MM.1S (cell line): ENCODE results near the gene CDCA8.
"Not testable (repeated sequence)": the region's sequence is repeated elsewhere in the genome, so short reads cannot be mapped to it uniquely, and the experiment has no call there.

Source experiments
- DNase-seq: peaks from one replicate; pipeline ENCODE4 v3.0.0-alpha.2; 2015
- H2AFZ ChIP-seq: fragments of 300-600 bp; sonication (generic); 2 replicates; pipeline ENCODE4 v1.6.0; 2016; ENCODE audit warnings: antibody characterized with exemption, low read length
- H3F3A ChIP-seq: fragments of 300-600 bp; sonication (generic); 2 replicates; pipeline ENCODE4 v1.6.1; 2016; ENCODE audit warnings: mild to moderate bottlenecking, antibody characterized with exemption, low read length, moderate library complexity, mixed read lengths; ENCODE audit not compliant: insufficient read depth
- H3K27ac ChIP-seq: fragments of 300-600 bp; sonication (generic); 2 replicates; pipeline ENCODE4 v1.5.1; 2016; ENCODE audit warnings: mild to moderate bottlenecking, low read length
- H3K27me3 ChIP-seq: fragments of 300-600 bp; sonication (generic); replicated peaks from 2 replicates; pipeline ENCODE4 v1.6.0; 2016; ENCODE audit warnings: low read length; ENCODE audit not compliant: insufficient read depth
- H3K36me3 ChIP-seq: fragments of 300-600 bp; sonication (generic); replicated peaks from 2 replicates; pipeline ENCODE4 v1.6.1; 2016; ENCODE audit warnings: mild to moderate bottlenecking, low read length, mixed read lengths; ENCODE audit not compliant: insufficient read depth
- H3K4me1 ChIP-seq: fragments of 300-600 bp; sonication (generic); 2 replicates; pipeline ENCODE4 v1.6.1; 2016; ENCODE audit warnings: low read length, mixed read lengths
- H3K4me2 ChIP-seq: fragments of 300-600 bp; sonication (generic); 2 replicates; pipeline ENCODE4 v1.6.0; 2016; ENCODE audit warnings: low read depth, low read length
- H3K4me3 ChIP-seq: fragments of 300-600 bp; sonication (generic); 2 replicates; pipeline ENCODE4 v1.5.1; 2016; ENCODE audit warnings: low read length, mixed read lengths
- H3K79me2 ChIP-seq: fragments of 300-600 bp; sonication (generic); 2 replicates; pipeline ENCODE4 v1.6.1; 2016; ENCODE audit warnings: mixed run types, low read length, mixed read lengths
- H3K9ac ChIP-seq: fragments of 300-600 bp; sonication (generic); 2 replicates; pipeline ENCODE4 v1.6.1; 2016; ENCODE audit warnings: low read length, mixed read lengths
- H3K9me2 ChIP-seq: fragments of 300-600 bp; sonication (generic); replicated peaks from 2 replicates; pipeline ENCODE4 v1.6.1; 2016; ENCODE audit warnings: mild to moderate bottlenecking, low read length, mixed read lengths; ENCODE audit not compliant: insufficient read depth
- H3K9me3 ChIP-seq: fragments of 300-600 bp; sonication (generic); replicated peaks from 2 replicates; pipeline ENCODE4 v1.6.1; 2016; ENCODE audit warnings: mild to moderate bottlenecking, low read length, mixed read lengths; ENCODE audit not compliant: insufficient read depth
- H4K20me1 ChIP-seq: fragments of 300-600 bp; sonication (generic); 2 replicates; pipeline ENCODE4 v1.6.1; 2016; ENCODE audit warnings: mild to moderate bottlenecking, low read length, moderate library complexity, mixed read lengths; ENCODE audit not compliant: insufficient read depth
- CTCF ChIP-seq: fragments of 300-600 bp; sonication (generic); IDR thresholded peaks from 2 replicates; pipeline ENCODE4 v1.5.1; 2016; ENCODE audit warnings: antibody characterized with exemption, low read length, mixed read lengths
- EZH2 ChIP-seq: fragments of 300-600 bp; sonication (generic); optimal IDR thresholded peaks from 2 replicates; pipeline ENCODE3; 2017; ENCODE audit warnings: low read depth, mild to moderate bottlenecking, antibody characterized with exemption, low read length, mixed read lengths
- EZH2phosphoT487 ChIP-seq: fragments of 300-600 bp; sonication (generic); IDR thresholded peaks from 2 replicates; pipeline ENCODE4 v1.6.1; 2018; ENCODE audit warnings: antibody characterized with exemption, low read length

CDCA8 gene

GRCh38 chr1:37734629-37735591 is 42.6 kb downstream of the CDCA8 start:
- Histone ChIP-seq H3K9me3 (no peaks in the 10 kb centered on the region), H3K9ac (no peak overlapping the region), H3K4me2 (no peak overlapping the region), H3K27ac (no peak overlapping the region), H3K4me1 (peaks cover 11% of the 10 kb centered on the region; the same call in 1 of the 2 replicates), H3K4me3 (no peak overlapping the region), H3K79me2 (no peaks in the 10 kb centered on the region), H4K20me1 (no peaks in the 10 kb centered on the region), H3K36me3 (no peaks in the 10 kb centered on the region), H2AFZ (no peak overlapping the region), H3K9me2 (no peaks in the 10 kb centered on the region), H3F3A (peaks cover 16% of the 10 kb centered on the region), H3K27me3 (no peaks in the 10 kb centered on the region)
- no peak for TF ChIP-seq EZH2
- TF ChIP-seq EZH2phosphoT487: no peak
- TF ChIP-seq CTCF: no peak
- no peak for DNase-seq

GRCh38 chr1:37737975-37738374 is 45.7 kb downstream of the CDCA8 start:
- not testable (repeated sequence) for H3K9me2 ChIP-seq, H3K27me3 ChIP-seq

GRCh38 chr1:37738619-37739018 is 46.3 kb downstream of the CDCA8 start:
- H3K4me3 ChIP-seq, H3K4me2 ChIP-seq, H3K27me3 ChIP-seq, H2AFZ ChIP-seq, H3K36me3 ChIP-seq, H3K9me3 ChIP-seq, H3K9ac ChIP-seq, H3K9me2 ChIP-seq, DNase-seq, H4K20me1 ChIP-seq, H3K79me2 ChIP-seq: not testable (repeated sequence)
- Histone ChIP-seq H3F3A (peaks cover 18% of the 10 kb centered on the region), H3K27ac (peak overlapping the region; percentile 81; the same call in 1 of the 2 replicates), H3K4me1 (peaks cover 11% of the 10 kb centered on the region; the same call in 1 of the 2 replicates)

More at GRCh38 chr1:37737975-37738374, 45.7 kb downstream of the CDCA8 start:
- not testable (repeated sequence) for H2AFZ ChIP-seq, H3K9ac ChIP-seq, H3K79me2 ChIP-seq, H3K36me3 ChIP-seq, H3K9me3 ChIP-seq, DNase-seq, H3K4me2 ChIP-seq, H3K27ac ChIP-seq, H4K20me1 ChIP-seq, H3K4me3 ChIP-seq
- Histone ChIP-seq H3K4me1 (peaks cover 11% of the 10 kb centered on the region; the same call in 1 of the 2 replicates), H3F3A (peaks cover 18% of the 10 kb centered on the region)

GRCh38 chr1:37739222-37739621 is 46.9 kb downstream of the CDCA8 start:
- Histone ChIP-seq H3K27ac (peak overlapping the region; percentile 81; the same call in 1 of the 2 replicates), H3K4me3 (no peak overlapping the region), H3K4me2 (peak overlapping the region; percentile 32; the same call in 1 of the 2 replicates), H3K9ac (no peak overlapping the region), H3K4me1 (peaks cover 11% of the 10 kb centered on the region; the same call in 1 of the 2 replicates), H3K9me3 (no peaks in the 10 kb centered on the region), H3K9me2 (no peaks in the 10 kb centered on the region), H4K20me1 (no peaks in the 10 kb centered on the region), H3K79me2 (no peaks in the 10 kb centered on the region), H3K27me3 (no peaks in the 10 kb centered on the region), H2AFZ (no peak overlapping the region), H3F3A (peaks cover 18% of the 10 kb centered on the region), H3K36me3 (no peaks in the 10 kb centered on the region)
- no peak for TF ChIP-seq EZH2phosphoT487
- no peak for TF ChIP-seq EZH2
- no peak for TF ChIP-seq CTCF
- peak; percentile 93 for DNase-seq
